ENCODE measurements around the gene LIPK. TPM values are rescaled to one million over a fixed set of nuclear protein-coding genes. Genes with fewer than 3 reads are reported as not detected.
"Not testable (repeated sequence)": the region's sequence is repeated elsewhere in the genome, so short reads cannot be mapped to it uniquely, and the experiment has no call there.

The LIPK gene
- total and polyA plus RNA-seq, 2 of the 8 experiments (the other 6 are each of a cell fraction or from before 2014, with no cell fraction given), result not detected

GRCh38 chr10:88663153-88663552, 42.9 kb upstream of the LIPK start:
- H2AFZ ChIP-seq (ENCODE audit: low read length); H3K27ac ChIP-seq (ENCODE audit: low read depth, low read length); H3K23ac ChIP-seq (ENCODE audit: insufficient read length); POLR2A ChIA-PET (ENCODE audit: partially characterized antibody); DNase-seq (ENCODE audit: low read depth in 1 of 2, low spot score in 2 of 2); H3K4me1 ChIP-seq (replicated peaks in 1 of 4; ENCODE audit: control insufficient read depth in 3 of 4, insufficient read depth in 4 of 4, low read length in 3 of 4); FAIRE-seq; H3K4me3 ChIP-seq (ENCODE audit: extremely low read depth in 1 of 4, insufficient read depth in 2 of 4, low read depth in 3 of 4, low read length in 4 of 4); H2BK5ac ChIP-seq (ENCODE audit: low read depth, low read length); H3K4me2 ChIP-seq (ENCODE audit: insufficient read depth in 1 of 2, low read depth in 2 of 2, low read length in 2 of 2); H4K20me1 ChIP-seq (replicated peaks in 1 of 2; ENCODE audit: control insufficient read depth in 1 of 2, insufficient read depth in 2 of 2, low read length in 2 of 2); H3K9me3 ChIP-seq (ENCODE audit: insufficient read depth in 2 of 2, low read depth in 1 of 2, low read length in 1 of 2); H3K36me3 ChIP-seq (ENCODE audit: control insufficient read depth in 2 of 4, insufficient read depth in 4 of 4, low read length in 3 of 4); H3K56ac ChIP-seq (replicated peaks; ENCODE audit: insufficient read length, low read depth, low read length); H3K4ac ChIP-seq (replicated peaks; ENCODE audit: insufficient read length, low read depth, low read length); H4K5ac ChIP-seq (ENCODE audit: insufficient read length, low read depth, low read length); H2BK20ac ChIP-seq (ENCODE audit: low read length); H4K8ac ChIP-seq (ENCODE audit: extremely low read depth, insufficient read depth, low read length); H4K91ac ChIP-seq (replicated peaks; ENCODE audit: insufficient read length, low read length); H3K79me1 ChIP-seq (ENCODE audit: low read depth, low read length); H3K23me2 ChIP-seq (ENCODE audit: low read depth, low read length); H3K79me2 ChIP-seq (ENCODE audit: control insufficient read depth in 1 of 2, insufficient read depth in 2 of 2, low read length in 2 of 2); H3K18ac ChIP-seq (ENCODE audit: extremely low read depth, low read length); H2BK15ac ChIP-seq (ENCODE audit: low read length); H3K14ac ChIP-seq (ENCODE audit: insufficient read length); H3K9ac ChIP-seq (replicated peaks in 1 of 4; ENCODE audit: extremely low read depth in 1 of 4, low read depth in 3 of 4, low read length in 3 of 4); H2BK12ac ChIP-seq (ENCODE audit: low read depth, low read length); CTCF ChIA-PET (ENCODE audit: partially characterized antibody); H3K27me3 ChIP-seq (replicated peaks in 1 of 4; ENCODE audit: control insufficient read depth in 3 of 4, extremely low read depth in 1 of 4, insufficient read depth in 3 of 4, low read length in 3 of 4); H2BK120ac ChIP-seq (replicated peaks; ENCODE audit: low read depth, low read length); H2AK5ac ChIP-seq (ENCODE audit: low read depth, low read length): not testable (repeated sequence)
- 73% methylated on average over 2 of the region's 2 CpGs; no CpG with 5 or more reads in 1 of the 2 experiments for WGBS, 2 experiments (ENCODE audit: extremely low coverage in 1 of 2, insufficient coverage in 1 of 2, insufficient read length in 1 of 2, insufficient replicate concordance in 2 of 2, low coverage in 1 of 2, low lambda C conversion rate in 2 of 2, missing lambda C conversion rate in 1 of 2)

Data from H1 (cell line).